Panc1 (cell line): ENCODE results near the gene ARHGEF10L. TPM values are rescaled to one million over a fixed set of nuclear protein-coding genes. Genes with fewer than 3 reads are reported as not detected.

Experiments
- ATAC-seq: fragments of 200-7000 bp; cut with Tn5 transposase; 2 replicates; pipeline ENCODE4 v1.9.1; 2020; ENCODE audit warnings: mild to moderate bottlenecking, moderate library complexity
- BruUV-seq: library from RNA; stranded (reverse); fragments of 400-500 nt; replicated peaks from 2 replicates; lab custom pipeline; 2021; lab: Mats Ljungman, UMichigan
- CTCF ChIA-PET: fragments of 300-600 bp; sonication (Branson Sonifier 250); formaldehyde crosslinking; loops from one replicate; lab custom pipeline; 2022; ENCODE audit warnings: antibody characterized with exemption; lab: Charles Lee
- POLR2A ChIA-PET: fragments of 300-600 bp; sonication (Branson Sonifier 250); formaldehyde crosslinking; loops from one replicate; lab custom pipeline; 2022; ENCODE audit warnings: antibody characterized with exemption; lab: Charles Lee
- DNase-seq: peaks from one replicate; pipeline ENCODE4 v3.0.0-alpha.2; 2010; ENCODE audit warnings: low read depth, low spot score
- H3K27ac ChIP-seq: 2 replicates; pipeline ENCODE4 v1.5.1; 2011; ENCODE audit warnings: mild to moderate bottlenecking, low read length, inconsistent platforms
- H3K27me3 ChIP-seq: fragments of 200-500 bp; sonication (Bioruptor generic); 2 replicates; pipeline ENCODE4 v1.6.0; 2014; ENCODE audit warnings: low read length, inconsistent platforms; ENCODE audit not compliant: control insufficient read depth, insufficient read depth
- H3K36me3 ChIP-seq: fragments of 200-500 bp; sonication (Bioruptor generic); 2 replicates; pipeline ENCODE4 v1.5.1; 2014; ENCODE audit warnings: inconsistent platforms, mild to moderate bottlenecking, low read length, moderate library complexity; ENCODE audit not compliant: control insufficient read depth, insufficient read depth
- H3K4me1 ChIP-seq: 2 replicates; pipeline ENCODE4 v1.5.1; 2011; ENCODE audit warnings: inconsistent platforms, mild to moderate bottlenecking, low read length, moderate library complexity; ENCODE audit not compliant: control insufficient read depth, insufficient read depth
- H3K4me3 ChIP-seq, 2 experiments: 2 replicates each; pipeline ENCODE4 v1.5.1; 2011 to 2012; ENCODE audit warnings: low read depth in 2 of 2, low read length in 2 of 2, mild to moderate bottlenecking in 2 of 2, inconsistent platforms in 1 of 2, moderate library complexity in 1 of 2
- H3K9me3 ChIP-seq: fragments of 200-500 bp; sonication (Bioruptor generic); 2 replicates; pipeline ENCODE4 v1.5.1; 2014; ENCODE audit warnings: low read depth, mild to moderate bottlenecking, inconsistent platforms, low read length, moderate library complexity; ENCODE audit not compliant: control insufficient read depth, insufficient read depth
- CTCF ChIP-seq: fragments of 450-650 bp; IDR thresholded peaks from 2 replicates; pipeline ENCODE4 v1.5.1; 2017; ENCODE audit warnings: mild to moderate bottlenecking
- POLR2AphosphoS5 ChIP-seq: IDR thresholded peaks from 2 replicates; pipeline ENCODE4 v1.6.1; 2012; ENCODE audit warnings: mild to moderate bottlenecking, low read depth, low read length, moderate library complexity
- REST ChIP-seq, 2 experiments: IDR thresholded peaks; 2 replicates each; pipeline ENCODE4 v1.6.1; 2011 to 2012; ENCODE audit warnings: low read depth in 2 of 2, control low read depth in 1 of 2, low read length in 1 of 2, mild to moderate bottlenecking in 1 of 2, moderate library complexity in 1 of 2; ENCODE audit not compliant: insufficient read depth in 1 of 2
- SIN3A ChIP-seq: IDR thresholded peaks from 2 replicates; pipeline ENCODE4 v1.6.1; 2012; ENCODE audit warnings: low read depth, mild to moderate bottlenecking, low read length, moderate library complexity, borderline replicate concordance; ENCODE audit not compliant: insufficient read depth
- TCF7L2 ChIP-seq: IDR thresholded peaks from 2 replicates; pipeline ENCODE4 v1.6.1; 2011; ENCODE audit warnings: mild to moderate bottlenecking, low read depth, low read length, inconsistent platforms
- in situ Hi-C: cut with HindIII; loops from 2 replicates; pipeline ENCODE4 v1.10.0; 2016; ENCODE audit warnings: low sequenced_read_pairs, low pct_unique_long_range_greater_than_20kb
- intact Hi-C: fragments of 100-400 bp; cut with micrococcal nuclease; formaldehyde crosslinking; loops from one replicate; pipeline ENCODE4 v1.10.0; 2022; ENCODE audit not compliant: unreplicated experiment
- total RNA-seq: library from RNA; stranded (reverse); gene quantifications from one replicate; pipeline ENCODE4 v1.2.1, GENCODE V29; 2021; ENCODE audit not compliant: unreplicated experiment

ARHGEF10L gene
- total RNA-seq, 1 experiment from 2014 or later, result 5.9 TPM

- no peak overlapping the region for H3K27ac ChIP-seq
- H3K9me3 ChIP-seq, result no peaks in the 10 kb centered on the region
- intact Hi-C loops (loop anchor here (5.0 kb wide), 1 partner anchor 35 kb away; no protein-coding TSS in a partner anchor), in situ Hi-C loops (no loop called here)
- no peak overlapping the region for H3K4me3 ChIP-seq
- no peaks in the 10 kb centered on the region; the same call in 1 of the 2 replicates for H3K4me1 ChIP-seq
- CTCF ChIA-PET, result interaction anchor here (0.6 to 1.0 kb wide), 2 partner anchors 226 to 265 kb away, joined by 3 read pairs; no protein-coding TSS in a partner anchor
- no peak for TF ChIP-seq CTCF
- no peak for TF ChIP-seq REST (IDR thresholded peaks at IDR 0.05; ENCODE audit: insufficient read depth in 1 of 2, low read depth in 2 of 2, low read length in 1 of 2)
- TF ChIP-seq TCF7L2, result no peak
- no peak for TF ChIP-seq POLR2AphosphoS5
- no peak for TF ChIP-seq SIN3A
- H3K36me3 ChIP-seq, result no peaks in the 10 kb centered on the region
- POLR2A ChIA-PET, result no interaction called here
- ATAC-seq, result no peak
- BruUV-seq, result no TSS peak
- no peak for DNase-seq
- H3K27me3 ChIP-seq, result no peaks in the 10 kb centered on the region
Measured at GRCh38 chr1:17697458-17697857, 158.0 kb downstream of the ARHGEF10L start.

GRCh38 chr1:17699581-17699980, 160.1 kb downstream of the ARHGEF10L start:
- ChIA-PET CTCF (no interaction called here), POLR2A (no interaction called here)
- DNase-seq (no peak), ATAC-seq (no peak)
- no TSS peak for BruUV-seq
- TF ChIP-seq POLR2AphosphoS5, result no peak
- TF ChIP-seq TCF7L2, result no peak
- no peak for TF ChIP-seq SIN3A
- no peak for TF ChIP-seq REST (IDR thresholded peaks at IDR 0.05; ENCODE audit: insufficient read depth in 1 of 2, low read depth in 2 of 2, low read length in 1 of 2)
- TF ChIP-seq CTCF, result no peak
- H3K4me1 ChIP-seq, result no peaks in the 10 kb centered on the region; the same call in 1 of the 2 replicates
- intact Hi-C loops (loop anchor here (5.0 kb wide), 1 partner anchor 37 kb away; no protein-coding TSS in a partner anchor), in situ Hi-C loops (no loop called here)
- H3K4me3 ChIP-seq, result no peak overlapping the region
- H3K9me3 ChIP-seq, result no peaks in the 10 kb centered on the region
- no peaks in the 10 kb centered on the region for H3K27me3 ChIP-seq
- no peaks in the 10 kb centered on the region for H3K36me3 ChIP-seq
- no peak overlapping the region for H3K27ac ChIP-seq
